Nephron progenitor cell (in vitro differentiated cells): Measurements from ENCODE around the gene JMJD4.

Experiments used
- DNase-seq: peaks from one replicate; pipeline ENCODE4 v3.0.0; 2021
- H3K27ac Mint-ChIP-seq: 2 replicates; pipeline ENCODE4 v1.8.0; 2021; ENCODE audit warnings: mild to moderate bottlenecking, moderate library complexity, mixed read lengths
- H3K27me3 Mint-ChIP-seq: 2 replicates; pipeline ENCODE4 v1.8.0; 2021; ENCODE audit warnings: mild to moderate bottlenecking, low read depth, mixed read lengths; ENCODE audit not compliant: poor library complexity
- H3K36me3 Mint-ChIP-seq: 2 replicates; pipeline ENCODE4 v1.8.0; 2021; ENCODE audit warnings: low read depth, mixed read lengths
- H3K4me1 Mint-ChIP-seq: 2 replicates; pipeline ENCODE4 v1.8.0; 2021; ENCODE audit warnings: mixed read lengths
- H3K4me3 Mint-ChIP-seq: 2 replicates; pipeline ENCODE4 v1.8.0; 2021; ENCODE audit warnings: mild to moderate bottlenecking, moderate library complexity, mixed read lengths
- H3K9me3 Mint-ChIP-seq: 2 replicates; pipeline ENCODE4 v1.8.0; 2021; ENCODE audit warnings: mild to moderate bottlenecking, moderate library complexity, mixed read lengths
- CTCF ChIP-seq: fragments of 200-600 bp; sonication (generic); IDR thresholded peaks from 2 replicates; pipeline ENCODE4 v1.5.0; 2021; ENCODE audit warnings: antibody characterized with exemption

Gene JMJD4

GRCh38 chr1:227779021-227779441 is 43.9 kb upstream of the JMJD4 start:
- no peak overlapping the region for H3K4me3 Mint-ChIP-seq
- peaks cover 10% of the 10 kb centered on the region for H3K4me1 Mint-ChIP-seq
- no peak overlapping the region for H3K27ac Mint-ChIP-seq
- peaks cover 2% of the 10 kb centered on the region for H3K27me3 Mint-ChIP-seq
- H3K9me3 Mint-ChIP-seq: no peaks in the 10 kb centered on the region
- H3K36me3 Mint-ChIP-seq: peaks cover 22% of the 10 kb centered on the region
- no peak for TF ChIP-seq CTCF
- no peak for DNase-seq

DNA sequence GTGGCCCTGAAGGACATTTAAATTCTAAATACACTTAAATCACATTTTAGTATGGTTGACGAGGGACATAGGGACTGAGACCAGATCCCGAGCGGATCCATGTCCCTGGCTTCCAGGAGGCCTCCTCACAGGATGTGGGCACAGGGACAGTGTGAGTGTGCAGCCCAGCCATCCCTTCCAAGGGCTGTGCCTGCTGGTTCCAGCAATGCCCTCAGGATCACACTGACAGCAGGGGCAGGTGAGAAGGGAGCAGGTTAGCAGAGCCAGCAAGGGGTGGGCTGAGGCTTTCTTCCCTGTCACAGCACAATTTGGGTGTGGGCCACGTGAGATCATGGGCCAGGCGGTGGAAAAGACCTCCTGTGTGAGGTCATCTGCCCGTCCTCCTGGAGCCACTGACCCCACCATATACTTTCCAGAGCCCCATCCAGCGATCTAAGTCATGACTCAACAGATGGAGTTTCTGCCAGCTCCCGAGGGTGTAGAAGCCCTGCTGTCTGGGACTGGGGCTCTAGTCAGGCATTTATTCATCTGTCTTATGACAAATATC is 43.4 kb upstream of the JMJD4 start:
- Mint-ChIP-seq H3K9me3 (no peaks in the 10 kb centered on the region), H3K27ac (no peak overlapping the region), H3K27me3 (no peaks in the 10 kb centered on the region), H3K36me3 (peaks cover 22% of the 10 kb centered on the region), H3K4me1 (peaks cover 11% of the 10 kb centered on the region), H3K4me3 (no peak overlapping the region)
- no peak for DNase-seq
- no peak for TF ChIP-seq CTCF

- H3K9me3 Mint-ChIP-seq: no peaks in the 10 kb centered on the region
- H3K27me3 Mint-ChIP-seq: no peaks in the 10 kb centered on the region
- peaks cover 11% of the 10 kb centered on the region for H3K4me1 Mint-ChIP-seq
- H3K36me3 Mint-ChIP-seq: peaks cover 15% of the 10 kb centered on the region
- H3K27ac Mint-ChIP-seq: no peak overlapping the region
- DNase-seq: no peak
- no peak overlapping the region for H3K4me3 Mint-ChIP-seq
- TF ChIP-seq CTCF: no peak
Measured at GRCh38 chr1:227777646-227778045, 42.5 kb upstream of the JMJD4 start.

DNA sequence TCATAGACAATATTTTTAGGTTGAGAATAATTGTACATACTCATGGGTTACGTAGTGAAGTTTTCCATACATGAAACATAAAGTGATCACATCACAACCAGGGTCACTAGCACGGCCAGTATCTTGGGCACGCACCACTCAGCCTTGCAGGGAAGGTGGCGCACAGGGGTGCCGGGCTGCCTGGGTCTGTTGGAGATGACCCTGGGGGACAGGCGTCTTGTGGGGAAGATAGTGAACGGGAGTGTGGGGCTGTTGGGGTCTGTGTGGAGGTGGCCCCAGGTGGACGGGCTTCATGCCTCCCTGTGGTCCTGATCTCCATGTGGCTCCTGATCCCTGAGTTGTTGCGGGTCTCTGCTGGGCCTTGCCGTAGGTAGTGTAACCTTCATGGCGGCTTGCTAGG is 42.1 kb upstream of the JMJD4 start:
- TF ChIP-seq CTCF: no peak
- Mint-ChIP-seq H3K9me3 (no peaks in the 10 kb centered on the region), H3K27ac (no peak overlapping the region), H3K27me3 (no peaks in the 10 kb centered on the region), H3K4me3 (no peak overlapping the region), H3K36me3 (peaks cover 15% of the 10 kb centered on the region), H3K4me1 (peaks cover 11% of the 10 kb centered on the region)
- DNase-seq: no peak

DNA sequence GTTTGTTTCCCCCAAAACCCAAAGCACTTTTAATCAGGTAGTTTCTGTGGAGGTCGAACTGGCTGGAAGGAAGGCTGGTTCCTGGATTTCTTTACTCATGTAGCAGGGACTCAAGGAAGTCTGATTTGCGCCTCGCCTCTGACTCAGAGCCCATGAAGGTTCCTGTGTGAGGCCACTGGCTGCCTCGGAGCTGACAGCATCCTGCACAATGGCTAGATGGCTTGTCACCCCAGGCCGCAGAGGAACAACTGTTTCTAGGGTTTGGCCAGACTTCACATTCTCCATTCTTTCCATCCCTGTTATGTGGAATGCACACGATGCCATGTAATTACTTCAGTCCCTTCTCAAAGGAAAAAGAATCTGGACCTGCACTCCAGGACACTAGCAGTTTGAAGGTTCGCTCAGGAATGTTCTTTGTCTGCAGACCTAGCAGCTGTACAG is 41.2 kb upstream of the JMJD4 start:
- H3K4me1 Mint-ChIP-seq: peaks cover 11% of the 10 kb centered on the region
- no peak for TF ChIP-seq CTCF
- H3K36me3 Mint-ChIP-seq: peaks cover 12% of the 10 kb centered on the region
- no peak overlapping the region for H3K27ac Mint-ChIP-seq
- DNase-seq: no peak
- no peaks in the 10 kb centered on the region for H3K9me3 Mint-ChIP-seq
- no peak overlapping the region for H3K4me3 Mint-ChIP-seq
- no peaks in the 10 kb centered on the region for H3K27me3 Mint-ChIP-seq

- Mint-ChIP-seq H3K4me3 (no peak overlapping the region), H3K36me3 (peaks cover 12% of the 10 kb centered on the region), H3K27ac (no peak overlapping the region), H3K27me3 (no peaks in the 10 kb centered on the region), H3K9me3 (no peaks in the 10 kb centered on the region), H3K4me1 (peaks cover 11% of the 10 kb centered on the region)
- no peak for DNase-seq
- no peak for TF ChIP-seq CTCF
Measured at GRCh38 chr1:227775841-227776240, 40.7 kb upstream of the JMJD4 start.
